ENCODE measurements around the gene MRTFA.
"Not testable (repeated sequence)": the region's sequence is repeated elsewhere in the genome, so short reads cannot be mapped to it uniquely, and the experiment has no call there.

The MRTFA gene

GRCh38 chr22:40554023-40554422, 82.5 kb downstream of the MRTFA start:
- DNase-seq (ENCODE audit: low spot score): not testable (repeated sequence)

GRCh38 chr22:40553014-40553554, 83.4 kb downstream of the MRTFA start:
- DNase-seq (ENCODE audit: low spot score): no peak

GRCh38 chr22:40552070-40552469, 84.4 kb downstream of the MRTFA start:
- DNase-seq (ENCODE audit: low spot score): peak; percentile 50

GRCh38 chr22:40547729-40548143, 88.8 kb downstream of the MRTFA start:
- DNase-seq (ENCODE audit: low spot score): no peak

- DNase-seq (ENCODE audit: low spot score): no peak
Measured at GRCh38 chr22:40544758-40545157, 91.8 kb downstream of the MRTFA start.

DNA sequence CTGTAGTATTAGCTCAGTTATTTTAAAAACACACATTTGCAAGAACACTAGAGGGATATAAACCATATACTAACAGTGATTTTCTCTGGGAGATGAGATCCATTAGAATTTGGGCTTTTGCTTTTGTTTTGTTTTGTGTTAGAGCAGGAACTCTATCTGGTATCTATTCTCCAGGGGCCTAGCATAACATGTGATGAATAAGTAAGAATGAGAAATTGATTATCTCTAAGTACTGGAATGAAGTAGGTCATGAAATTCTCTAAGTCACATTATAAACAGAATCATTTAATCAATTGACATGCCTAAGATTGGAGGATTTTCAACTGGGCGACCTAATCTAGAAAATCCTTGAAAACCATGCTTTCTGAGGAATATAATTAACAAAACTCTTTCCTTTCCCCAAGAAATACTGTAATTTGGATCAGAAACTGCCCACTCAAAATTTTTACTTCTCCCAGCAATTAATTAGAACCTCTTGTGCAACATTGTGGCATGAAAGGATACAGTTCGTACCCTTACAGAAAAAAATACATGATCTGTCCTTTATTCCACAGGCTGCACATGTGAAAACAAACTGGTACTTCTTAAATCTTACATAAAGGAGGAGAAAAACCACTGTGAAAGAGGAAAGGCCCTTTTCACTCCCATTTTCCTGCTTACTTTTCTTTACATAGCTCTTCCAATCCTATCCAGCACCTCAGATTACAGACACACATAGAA, 93.5 kb downstream of the MRTFA start:
- no peak for DNase-seq (ENCODE audit: low spot score)

- no peak for DNase-seq (ENCODE audit: low spot score)
Measured at GRCh38 chr22:40541300-40541699, 95.2 kb downstream of the MRTFA start.

- no peak for DNase-seq (ENCODE audit: low spot score)
Measured at GRCh38 chr22:40540265-40540664, 96.3 kb downstream of the MRTFA start.

DNA sequence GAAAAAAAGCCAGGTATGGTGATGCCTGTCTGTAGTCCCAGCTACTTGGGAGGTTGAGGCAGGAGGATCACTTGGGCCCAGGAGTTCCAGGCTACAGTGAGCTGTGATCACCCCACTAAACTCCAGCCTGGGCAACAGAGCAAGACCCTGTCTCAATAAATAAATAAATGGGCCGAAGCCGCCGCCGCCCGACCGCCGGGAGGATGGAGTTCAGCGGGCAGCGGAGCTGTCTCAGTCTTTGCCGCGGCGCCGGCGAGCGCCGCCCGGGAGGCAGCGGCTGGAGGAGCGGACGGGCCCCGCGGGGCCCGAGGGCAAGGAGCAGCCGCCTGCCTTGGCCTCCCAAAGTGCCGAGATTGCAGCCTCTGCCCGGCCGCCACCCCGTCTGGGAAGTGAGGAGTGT, 100.4 kb downstream of the MRTFA start:
- not testable (repeated sequence) for DNase-seq (ENCODE audit: low spot score)

DNA sequence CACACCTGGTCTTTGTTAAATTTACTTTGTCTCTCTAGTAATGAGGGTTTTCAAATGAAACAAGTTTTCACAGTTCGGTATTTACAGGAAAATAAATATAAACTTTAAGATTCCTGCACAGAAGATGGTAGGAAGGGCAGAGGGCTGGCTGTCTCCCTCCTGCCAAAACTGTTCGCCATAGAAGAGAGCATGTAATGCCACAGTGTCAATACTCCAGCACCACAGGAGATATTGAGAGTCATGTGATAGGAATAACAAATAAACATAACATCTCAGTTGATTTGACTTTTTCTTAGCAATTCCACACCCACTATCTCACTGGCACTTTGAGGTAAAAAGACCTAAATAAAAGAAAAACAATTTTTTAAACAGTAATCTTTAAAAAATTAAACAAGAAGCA, 100.9 kb downstream of the MRTFA start:
- no peak for DNase-seq (ENCODE audit: low spot score)

GRCh38 chr22:40535189-40535512, 101.4 kb downstream of the MRTFA start:
- DNase-seq (ENCODE audit: low spot score): no peak

DNA sequence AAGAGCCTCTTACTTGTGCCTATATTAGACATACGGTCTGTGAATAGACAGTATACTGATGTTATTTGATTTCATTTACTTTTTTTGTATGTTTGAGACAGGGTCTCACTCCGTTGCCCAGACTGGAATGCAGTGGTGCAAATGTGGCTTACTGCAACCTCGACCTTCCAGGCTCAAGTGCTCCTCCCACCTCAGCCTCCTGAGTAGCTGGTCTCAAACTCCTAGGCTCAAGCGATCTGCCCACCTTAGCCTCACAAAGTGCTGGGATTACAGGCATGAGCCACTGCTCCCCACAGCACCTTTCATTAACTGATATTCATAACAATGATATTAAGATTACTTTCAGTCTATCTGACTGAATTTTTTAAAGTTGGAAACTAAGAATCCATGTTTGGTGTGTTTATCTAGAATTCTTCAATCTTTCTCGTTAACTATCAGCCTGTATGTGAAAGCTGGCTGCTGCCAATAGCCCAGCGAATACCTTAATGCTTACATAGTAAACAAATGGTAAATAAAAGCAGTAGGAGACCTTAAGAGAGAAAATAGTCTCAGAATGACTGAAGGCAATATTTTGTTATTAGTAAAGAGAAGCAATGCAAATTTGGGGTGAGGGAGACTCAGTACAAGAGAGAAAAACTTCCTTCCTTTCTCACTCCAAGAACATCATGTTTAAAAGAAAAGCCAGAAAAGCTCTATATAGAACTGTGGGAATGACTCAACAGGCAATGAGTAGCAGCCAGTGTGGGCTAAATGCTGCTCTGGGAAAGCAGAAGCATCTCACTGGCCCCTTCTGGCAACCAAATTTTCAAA, 101.9 kb downstream of the MRTFA start:
- DNase-seq (ENCODE audit: low spot score): peak; percentile 66

- peak; percentile 75 for DNase-seq (ENCODE audit: low spot score)
Measured at GRCh38 chr22:40533712-40534378, 102.7 kb downstream of the MRTFA start.

DNA sequence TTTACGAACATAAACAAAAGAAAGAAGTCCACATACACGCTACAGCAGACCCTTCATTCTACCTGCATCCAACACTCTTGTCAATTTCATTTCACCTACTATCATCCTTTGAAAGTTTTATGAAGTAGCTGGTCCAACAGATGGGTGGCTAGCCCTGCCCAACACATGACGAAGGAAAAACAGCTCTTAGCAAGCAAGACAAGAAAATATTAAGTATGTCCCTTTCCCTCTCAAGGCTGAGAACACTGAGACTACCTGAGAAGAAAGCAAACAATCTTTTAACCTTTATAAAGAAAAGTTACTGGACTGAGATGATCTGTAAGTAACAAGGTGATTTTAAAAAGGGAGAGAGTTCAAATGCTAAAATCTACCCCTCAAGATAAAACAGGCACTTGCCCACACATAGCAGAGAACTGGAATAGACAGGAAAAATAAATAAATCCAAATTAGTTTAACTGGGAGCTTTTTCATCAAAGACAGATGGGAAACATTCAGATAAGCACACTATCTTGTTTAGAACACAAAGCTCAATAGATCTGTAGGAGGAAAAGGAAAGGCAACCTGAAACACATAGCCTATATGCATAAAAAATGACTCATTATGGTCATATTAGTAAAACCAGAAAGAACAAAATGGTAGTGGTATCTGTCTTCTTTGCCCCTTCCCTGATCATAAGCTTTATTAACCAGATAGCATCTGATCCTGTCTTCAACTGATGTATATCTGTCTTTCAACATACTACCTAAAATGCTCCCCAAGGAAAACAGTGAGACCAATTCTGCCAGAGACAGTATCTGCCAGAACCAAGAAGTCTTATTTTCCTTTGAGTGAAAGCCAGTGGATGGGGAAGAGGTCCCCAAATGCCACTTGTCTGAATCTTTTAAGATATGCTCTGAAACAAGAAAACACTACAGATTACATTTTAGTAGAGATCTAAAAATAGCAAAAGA, 104.3 kb downstream of the MRTFA start:
- no peak for DNase-seq (ENCODE audit: low spot score)

GRCh38 chr22:40530391-40530790, 106.1 kb downstream of the MRTFA start:
- not testable (repeated sequence) for DNase-seq (ENCODE audit: low spot score)

GRCh38 chr22:40529821-40530220, 106.7 kb downstream of the MRTFA start:
- no peak for DNase-seq (ENCODE audit: low spot score)

DNA sequence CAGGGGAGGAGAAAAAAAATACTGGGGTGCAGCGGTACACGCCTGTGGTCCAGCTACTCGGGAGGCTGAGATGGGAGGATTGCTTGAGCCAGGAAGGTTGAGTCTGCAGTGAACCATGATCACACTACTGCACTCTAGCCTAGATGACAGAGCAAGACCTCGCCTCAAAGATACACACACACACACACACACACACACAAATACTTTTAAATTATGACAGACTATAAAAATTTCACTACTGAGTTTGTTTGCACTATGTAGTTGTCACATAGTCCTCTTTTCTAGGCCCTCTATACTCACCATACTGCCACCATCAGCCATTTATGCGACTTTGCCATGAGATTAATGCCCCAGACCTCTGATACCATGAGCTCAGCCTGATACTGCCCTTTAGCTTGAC, 109.6 kb downstream of the MRTFA start:
- no peak for DNase-seq (ENCODE audit: low spot score)

- no peak for DNase-seq (ENCODE audit: low spot score)
Measured at GRCh38 chr22:40525250-40525884, 111.2 kb downstream of the MRTFA start.

DNA sequence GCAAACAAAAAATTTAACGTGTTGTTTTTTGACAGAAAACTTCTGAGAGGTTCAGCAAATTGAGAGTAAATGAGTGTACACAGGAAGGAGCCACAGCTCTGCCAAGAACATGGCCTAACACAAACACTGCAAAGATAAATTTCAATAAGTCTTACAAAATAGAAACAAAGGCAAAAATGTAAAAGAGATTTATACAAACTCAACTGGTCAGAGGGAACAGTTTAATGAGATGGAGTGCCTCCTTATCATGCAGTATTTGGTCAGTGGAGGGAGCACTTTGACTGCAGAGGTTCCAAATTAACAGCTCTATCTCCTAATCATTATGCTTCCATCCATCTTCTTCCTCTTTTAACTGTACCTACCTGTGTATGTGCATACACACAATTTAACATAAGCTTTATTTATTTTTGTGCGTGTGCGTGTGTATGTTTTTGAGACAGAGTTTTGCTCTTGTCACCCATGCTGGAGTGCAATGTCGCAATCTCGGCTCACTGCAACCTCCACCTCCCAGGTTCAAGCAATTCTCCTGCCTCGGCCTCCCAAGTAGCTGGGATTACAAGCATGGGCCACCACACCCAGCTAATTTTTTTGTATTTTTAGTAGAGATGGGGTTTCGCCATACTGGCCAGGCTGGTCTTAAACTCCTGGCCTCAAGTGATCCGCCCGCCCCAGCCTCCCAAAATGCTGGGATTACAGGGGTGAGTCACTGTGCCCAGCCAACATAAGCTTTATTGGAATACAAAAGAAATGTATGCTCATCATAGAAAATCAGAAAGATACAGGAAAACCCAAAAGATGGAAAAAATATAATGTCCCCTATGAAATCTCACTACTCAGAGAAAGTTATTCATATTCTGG, 111.9 kb downstream of the MRTFA start:
- no peak for DNase-seq (ENCODE audit: low spot score)

GRCh38 chr22:40522141-40522540, 114.4 kb downstream of the MRTFA start:
- no peak for DNase-seq (ENCODE audit: low spot score)
